HuH-7.5 (cell line): ENCODE data around the gene RNFT1.
A peak's percentile ranks its signal among the peaks of the same experiment; 100 is the strongest.
"Not testable (repeated sequence)": the region's sequence is repeated elsewhere in the genome, so short reads cannot be mapped to it uniquely, and the experiment has no call there.

ENCODE experiments used
- DNase-seq: peaks from one replicate; pipeline ENCODE4 v3.0.0; 2011; ENCODE audit warnings: low spot score

Gene RNFT1, protein sequence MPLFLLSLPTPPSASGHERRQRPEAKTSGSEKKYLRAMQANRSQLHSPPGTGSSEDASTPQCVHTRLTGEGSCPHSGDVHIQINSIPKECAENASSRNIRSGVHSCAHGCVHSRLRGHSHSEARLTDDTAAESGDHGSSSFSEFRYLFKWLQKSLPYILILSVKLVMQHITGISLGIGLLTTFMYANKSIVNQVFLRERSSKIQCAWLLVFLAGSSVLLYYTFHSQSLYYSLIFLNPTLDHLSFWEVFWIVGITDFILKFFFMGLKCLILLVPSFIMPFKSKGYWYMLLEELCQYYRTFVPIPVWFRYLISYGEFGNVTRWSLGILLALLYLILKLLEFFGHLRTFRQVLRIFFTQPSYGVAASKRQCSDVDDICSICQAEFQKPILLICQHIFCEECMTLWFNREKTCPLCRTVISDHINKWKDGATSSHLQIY

DNA sequence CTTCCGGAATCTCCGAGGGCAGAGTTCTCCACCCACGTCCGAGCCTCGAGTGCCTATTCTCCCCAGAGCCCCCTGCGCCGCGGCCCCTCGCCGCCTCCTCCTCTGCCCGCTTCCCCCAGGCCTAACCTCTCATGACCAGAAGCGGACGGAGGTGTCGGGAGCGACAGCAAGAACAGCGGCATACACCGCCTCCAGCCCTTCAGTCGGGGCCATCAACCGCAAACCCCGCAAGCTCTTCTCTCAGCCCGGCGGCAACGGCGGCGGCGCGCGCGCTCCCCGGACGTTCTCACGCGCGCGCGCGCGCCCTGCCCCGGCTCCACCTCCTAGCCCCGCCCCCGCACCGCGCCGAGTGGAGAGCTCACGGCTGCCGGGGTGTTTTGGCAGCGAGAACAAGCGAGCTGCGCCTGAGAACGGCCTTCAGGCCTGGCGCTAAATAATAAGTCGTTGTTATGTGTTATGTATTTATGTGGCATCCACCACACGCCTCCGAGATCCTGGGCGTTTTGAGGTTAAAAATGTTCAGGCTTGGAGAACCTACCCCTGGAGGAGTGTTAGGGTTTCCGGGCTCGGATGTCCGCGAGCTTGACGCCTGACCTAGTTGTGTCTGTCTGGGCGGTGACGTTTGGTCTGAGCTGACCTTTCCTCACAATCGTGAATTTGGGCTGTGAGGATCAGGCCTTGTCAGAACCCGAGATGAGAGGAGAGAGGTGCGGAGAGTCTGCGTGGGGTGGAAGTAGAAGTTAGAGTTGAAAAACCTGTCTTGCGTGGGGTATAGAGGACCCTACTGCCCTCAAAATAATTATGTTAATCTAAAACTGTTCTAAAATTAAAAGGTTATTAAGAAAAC lies at the start of gene RNFT1:
TSS of gene RNFT1 (minus strand) at position 259 of the 847 bp plus-strand sequence. CDS start at position 182, 77 bp downstream.
- DNase-seq = peak; percentile 99

DNA sequence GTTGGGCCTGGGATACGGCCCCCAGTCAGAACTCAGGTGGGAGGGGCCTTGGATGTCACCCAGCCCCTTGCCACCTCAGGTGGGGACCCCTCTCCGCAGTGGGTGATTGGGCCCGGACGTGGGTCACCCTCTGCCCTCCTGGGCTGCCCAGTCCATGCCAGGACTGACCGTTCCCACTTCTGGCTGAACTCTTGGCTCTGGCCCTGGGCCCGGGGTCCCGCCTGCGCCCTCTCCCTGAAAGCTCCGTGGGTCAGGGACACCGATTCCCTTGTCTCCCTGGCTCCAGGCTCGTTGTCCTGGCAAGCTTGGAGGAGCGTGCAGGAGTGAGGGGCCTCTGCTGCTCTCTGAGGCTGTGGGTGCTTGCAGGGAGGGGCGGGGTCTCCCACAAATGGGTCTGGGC lies 44.8 kb upstream of the RNFT1 start:
- not testable (repeated sequence) for DNase-seq

DNA sequence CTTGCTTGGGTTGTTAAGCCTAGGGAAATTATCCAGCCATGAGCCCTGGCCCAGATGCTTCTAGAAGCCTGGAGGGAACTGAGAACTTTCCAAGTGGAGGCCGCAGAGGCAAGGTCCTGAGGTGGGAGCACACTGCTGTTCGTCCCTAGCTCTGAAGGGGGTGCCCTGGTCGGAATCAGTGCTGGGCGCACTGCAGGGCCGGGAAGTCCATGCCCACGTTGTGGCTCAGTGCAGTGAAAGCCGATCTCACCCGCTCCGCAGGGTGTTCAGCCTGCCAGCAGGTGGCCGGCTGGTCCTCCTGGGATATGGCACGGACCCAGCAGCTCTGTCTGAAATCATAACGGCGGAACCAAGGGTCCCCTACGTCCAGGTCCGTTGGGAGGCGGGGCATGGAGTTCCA lies 43.8 kb upstream of the RNFT1 start:
- not testable (repeated sequence) for DNase-seq

DNA sequence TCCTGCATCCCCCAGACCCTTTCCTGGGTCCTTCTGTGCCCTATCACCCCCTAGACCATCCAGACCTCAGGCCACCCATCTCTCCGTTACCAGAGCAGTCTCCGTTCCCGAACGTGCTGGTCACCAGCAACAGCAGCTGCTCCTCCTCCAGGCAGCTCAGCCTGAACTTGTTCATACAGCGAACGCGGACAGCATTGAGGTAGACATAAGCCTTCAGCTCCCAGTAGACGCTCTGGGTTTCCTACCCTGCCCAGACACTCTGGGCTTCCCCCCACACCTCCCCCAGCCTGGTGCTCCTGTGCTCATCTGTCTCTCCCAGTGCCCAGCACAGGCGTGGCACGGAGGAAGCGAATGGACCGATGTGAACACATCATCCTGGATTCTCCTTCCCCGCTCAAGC lies 41.6 kb upstream of the RNFT1 start:
- no peak for DNase-seq

DNA sequence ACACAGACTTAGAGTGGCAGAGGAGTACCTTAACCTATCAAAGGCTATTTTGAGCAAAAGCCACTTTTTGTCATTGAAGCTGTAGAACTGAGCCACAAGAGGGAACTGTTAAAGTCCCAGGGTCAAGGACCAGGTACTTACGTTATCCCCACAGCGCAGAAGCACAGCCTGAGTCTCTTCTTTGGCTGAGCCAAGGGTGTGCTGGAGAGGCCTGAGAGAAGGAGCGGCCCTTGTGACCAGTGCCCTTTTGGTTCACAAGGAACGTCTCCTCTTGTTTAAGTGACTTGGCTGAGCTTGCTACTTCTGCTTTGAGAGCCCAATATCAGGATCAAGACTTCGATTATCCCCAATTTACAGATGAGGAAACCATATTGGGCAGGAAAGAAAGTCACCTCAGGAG lies 40.0 kb upstream of the RNFT1 start:
- DNase-seq = not testable (repeated sequence)

DNA sequence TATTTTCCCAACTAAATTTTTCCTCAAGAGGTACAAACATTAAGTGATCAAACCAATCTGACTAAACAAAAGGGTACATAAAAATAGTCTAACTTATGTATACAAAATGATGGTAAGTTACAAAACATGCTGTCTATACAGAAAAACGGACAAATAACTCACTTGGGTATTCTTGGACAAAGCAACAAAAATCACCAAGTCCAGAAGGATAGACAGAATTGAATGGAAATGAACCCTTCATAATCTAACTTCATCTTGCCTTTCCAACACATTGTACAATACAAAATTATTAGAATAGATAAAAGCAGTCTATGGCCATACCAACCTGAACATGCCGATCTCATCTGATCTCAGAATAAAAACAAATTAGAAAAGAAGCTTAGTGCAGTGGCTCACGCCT lies 37.9 kb upstream of the RNFT1 start:
- not testable (repeated sequence) for DNase-seq

DNA sequence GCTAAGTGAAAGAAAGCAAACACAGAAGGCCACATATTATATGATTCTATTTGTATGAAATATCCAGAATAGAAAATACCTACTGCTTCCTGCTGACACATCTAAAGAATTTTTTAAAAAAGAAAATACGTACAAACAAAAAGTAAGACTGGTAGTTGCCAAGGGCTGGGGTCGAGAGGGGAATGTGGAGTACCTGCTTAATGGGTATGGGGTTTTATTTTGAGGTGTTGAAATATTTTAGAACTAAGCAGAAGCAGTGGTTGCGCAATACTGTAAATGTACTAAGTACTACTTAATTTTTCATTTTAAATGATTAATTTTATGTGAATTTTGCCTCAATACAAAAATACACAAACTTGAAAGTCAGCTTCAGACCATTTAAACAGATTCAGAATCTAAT lies 32.1 kb upstream of the RNFT1 start:
- not testable (repeated sequence) for DNase-seq

DNA sequence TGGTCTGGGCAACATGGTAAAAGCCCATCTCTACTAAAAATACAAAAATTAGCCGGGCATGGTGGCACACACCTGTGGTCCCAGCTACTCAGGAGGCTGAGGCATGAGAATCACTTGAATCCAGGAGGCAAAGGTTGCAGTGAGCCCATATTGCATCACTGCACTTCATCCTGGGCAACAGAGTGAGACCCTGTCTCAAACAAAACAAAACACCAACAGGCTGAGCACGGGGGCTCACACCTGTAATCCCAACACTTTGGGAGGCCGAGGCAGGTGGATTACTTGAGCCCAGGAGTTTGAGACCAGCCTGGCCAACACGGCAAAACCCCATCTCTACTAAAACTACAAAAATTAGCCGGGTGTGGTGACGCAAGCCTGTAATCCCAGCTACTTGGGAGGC lies 10.6 kb upstream of the RNFT1 start:
- not testable (repeated sequence) for DNase-seq

DNA sequence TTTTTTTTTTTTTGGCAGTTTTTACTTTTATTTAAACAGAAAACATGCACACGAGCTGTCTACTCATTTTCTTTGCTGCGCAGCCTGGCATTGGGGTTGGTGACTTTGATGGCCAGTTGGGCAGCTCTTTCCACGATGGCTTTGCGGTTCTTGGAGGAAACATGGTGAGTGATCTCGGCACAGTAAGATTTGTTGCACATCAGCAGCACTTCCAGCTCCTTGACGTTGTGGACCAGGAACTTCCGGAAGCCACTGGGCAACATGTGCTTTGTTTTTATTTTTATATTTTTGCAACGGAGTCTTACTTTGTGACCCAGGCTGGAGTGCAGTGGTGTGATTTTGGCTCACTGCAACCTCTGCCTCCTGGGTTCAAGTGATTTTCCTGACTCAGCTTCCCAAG lies 8.9 kb upstream of the RNFT1 start:
- DNase-seq = not testable (repeated sequence)

DNA sequence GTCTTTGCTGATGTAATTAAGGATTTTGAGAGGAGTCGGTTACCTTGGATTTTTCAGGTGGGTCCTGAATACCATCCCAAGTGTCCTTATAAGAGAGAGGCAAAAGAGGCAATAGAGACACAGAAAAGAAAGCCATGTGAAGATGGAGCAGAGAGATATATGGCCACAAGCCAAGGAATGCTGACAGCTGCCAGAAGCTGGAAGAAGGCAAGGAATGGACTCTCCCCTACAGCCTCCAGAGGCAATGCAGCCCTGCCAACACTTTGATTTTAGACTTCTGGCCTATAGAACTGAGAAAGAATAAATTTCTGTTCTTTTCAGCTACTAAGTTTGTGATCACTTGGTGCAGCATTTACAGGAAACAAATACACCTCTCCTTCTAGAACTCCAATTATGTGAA lies 8.2 kb upstream of the RNFT1 start:
- no peak for DNase-seq

DNA sequence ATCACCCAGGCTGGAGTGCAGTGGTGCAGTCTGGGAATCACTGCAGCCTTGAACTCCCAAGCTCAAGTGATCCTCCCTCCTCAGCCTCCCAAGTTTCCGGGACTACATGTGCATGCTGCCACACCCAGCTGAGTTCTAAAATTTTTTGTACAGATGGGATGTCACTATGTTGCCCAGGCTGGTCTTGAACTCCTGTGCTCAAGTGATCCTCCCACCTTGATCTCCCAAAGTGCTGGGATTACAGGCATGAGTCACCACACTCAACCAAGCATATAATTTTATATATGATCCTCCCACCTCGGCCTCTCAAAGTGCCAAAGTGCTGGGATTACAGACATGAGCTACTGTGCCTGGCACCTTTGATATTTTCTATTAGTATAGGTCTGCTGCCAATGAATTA lies 7.2 kb upstream of the RNFT1 start:
- not testable (repeated sequence) for DNase-seq

DNA sequence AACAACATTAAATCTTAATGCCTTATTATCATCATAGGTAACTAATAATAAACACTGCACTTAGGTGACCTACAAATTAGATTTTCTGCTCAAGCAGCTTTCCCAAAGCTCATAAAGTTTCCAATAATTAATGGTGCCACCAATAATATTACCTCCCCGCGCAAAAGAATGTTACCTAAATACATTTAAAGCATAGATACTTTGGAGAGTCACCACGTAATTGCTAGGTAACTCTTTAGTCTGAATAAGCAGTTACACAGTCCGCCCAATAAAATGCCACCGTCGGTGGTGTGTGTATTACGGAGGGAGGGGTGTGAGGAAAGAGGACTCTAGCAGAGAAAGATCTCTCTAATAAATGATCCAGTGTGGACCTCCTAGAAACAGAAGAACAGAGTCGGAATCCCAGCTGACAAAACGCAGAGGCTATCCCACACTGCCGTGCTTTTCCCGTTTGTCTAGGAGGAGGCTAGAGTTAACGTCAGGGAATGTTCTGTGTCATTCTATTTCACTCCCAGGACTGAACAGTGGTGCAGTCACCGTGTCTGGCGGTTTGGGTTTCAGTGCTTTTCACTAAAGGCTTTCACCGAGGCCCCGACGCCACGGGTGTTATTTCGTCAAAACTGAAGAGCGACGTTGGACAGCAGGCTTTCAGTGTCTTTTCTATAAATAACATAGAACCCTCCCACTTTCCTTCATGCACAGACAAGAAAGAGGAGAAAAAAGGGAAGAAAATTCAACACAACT lies 630 bp downstream of the RNFT1 start:
- DNase-seq = peak; percentile 73

DNA sequence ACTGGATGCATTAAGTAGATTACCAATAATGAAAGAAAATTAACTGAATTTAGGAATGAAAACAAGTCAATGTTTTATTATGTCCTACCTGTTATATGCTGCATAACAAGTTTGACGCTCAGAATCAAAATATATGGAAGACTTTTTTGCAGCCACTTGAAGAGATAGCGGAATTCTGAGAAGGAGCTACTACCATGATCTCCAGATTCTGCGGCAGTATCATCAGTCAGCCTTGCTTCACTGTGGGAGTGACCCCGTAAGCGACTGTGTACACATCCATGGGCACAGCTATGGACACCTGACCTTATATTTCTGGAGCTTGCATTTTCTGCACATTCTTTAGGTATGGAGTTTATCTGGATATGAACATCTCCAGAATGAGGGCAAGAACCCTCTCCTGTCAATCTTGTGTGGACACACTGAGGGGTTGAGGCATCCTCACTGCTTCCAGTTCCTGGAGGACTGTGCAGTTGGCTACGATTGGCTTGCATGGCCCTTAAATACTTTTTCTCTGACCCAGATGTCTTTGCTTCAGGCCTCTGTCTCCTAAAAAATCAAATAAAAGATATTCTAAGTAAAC lies 1.7 kb downstream of the RNFT1 start:
- DNase-seq = no peak

DNA sequence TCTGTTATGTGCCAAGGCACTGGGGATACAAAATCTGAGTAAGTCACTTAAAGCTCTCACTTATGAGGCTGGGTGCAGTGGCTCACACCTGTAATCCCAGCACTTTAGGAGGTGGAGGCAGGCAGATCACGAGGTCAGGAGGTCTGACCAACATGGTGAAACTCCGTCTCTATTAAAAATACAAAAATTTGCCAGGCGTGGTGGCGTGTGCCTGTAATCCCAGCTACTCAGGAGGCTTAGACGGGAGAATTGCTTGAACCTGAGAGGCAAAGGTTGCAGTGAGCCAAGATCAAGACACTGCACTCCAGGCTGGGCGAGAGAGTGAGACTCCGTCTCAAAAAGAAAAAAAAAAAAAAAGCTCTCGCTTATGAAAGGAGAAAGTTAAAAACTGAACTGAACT lies 5.0 kb downstream of the RNFT1 start:
- not testable (repeated sequence) for DNase-seq

DNA sequence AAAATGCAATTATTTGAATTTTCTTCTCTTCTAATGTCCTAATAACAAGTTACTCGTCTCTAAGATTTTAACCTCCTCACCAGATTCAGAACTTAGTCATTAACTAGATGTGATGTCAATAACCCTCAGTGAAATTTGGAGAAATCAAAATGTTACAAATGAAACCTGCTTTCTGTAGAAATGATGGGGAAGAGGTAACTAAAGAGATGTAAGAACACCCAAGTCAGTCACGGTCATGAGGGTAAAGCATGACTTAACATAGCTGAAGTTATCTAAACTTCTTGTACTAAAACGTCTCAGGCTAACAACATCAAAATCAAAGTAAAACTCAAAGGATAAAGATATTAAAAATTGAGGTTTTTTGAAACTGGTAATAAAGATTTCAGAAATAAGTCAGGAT lies 9.7 kb downstream of the RNFT1 start:
- DNase-seq = no peak

DNA sequence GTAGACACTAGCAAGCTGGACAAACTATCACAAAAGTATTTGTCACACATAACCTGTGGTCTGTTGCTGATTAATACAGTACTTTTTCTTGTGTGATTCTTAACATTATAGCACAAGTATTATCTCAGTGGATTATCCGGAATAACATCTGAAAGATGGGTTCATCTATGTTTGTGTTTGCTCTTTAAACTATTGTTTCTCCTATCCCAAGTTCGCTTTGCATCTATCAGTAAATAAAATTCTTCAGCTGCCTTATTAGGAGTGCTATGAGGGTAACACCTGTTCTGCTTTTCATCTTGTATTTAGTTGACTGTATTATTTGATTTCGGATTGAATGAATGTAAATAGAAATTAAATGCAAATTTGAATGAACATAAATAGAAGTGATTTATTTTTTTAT lies 14.5 kb downstream of the RNFT1 start:
- DNase-seq = no peak

DNA sequence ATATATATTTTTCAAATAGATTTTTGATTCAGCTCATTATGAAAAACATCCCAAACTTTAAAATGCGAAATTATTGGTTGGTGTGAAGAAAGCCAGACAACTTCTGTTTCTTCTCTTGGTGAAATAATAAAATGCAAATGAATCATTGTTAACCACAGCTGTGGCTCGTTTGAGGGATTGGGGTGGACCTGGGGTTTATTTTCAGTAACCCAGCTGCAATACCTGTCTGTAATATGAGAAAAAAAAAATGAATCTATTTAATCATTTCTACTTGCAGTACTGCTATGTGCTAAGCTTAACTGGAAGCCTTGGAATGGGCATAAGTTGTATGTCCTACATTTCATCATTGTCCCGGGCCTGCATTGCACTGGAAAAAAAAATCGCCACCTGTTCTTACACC lies 17.2 kb downstream of the RNFT1 start:
- not testable (repeated sequence) for DNase-seq

DNA sequence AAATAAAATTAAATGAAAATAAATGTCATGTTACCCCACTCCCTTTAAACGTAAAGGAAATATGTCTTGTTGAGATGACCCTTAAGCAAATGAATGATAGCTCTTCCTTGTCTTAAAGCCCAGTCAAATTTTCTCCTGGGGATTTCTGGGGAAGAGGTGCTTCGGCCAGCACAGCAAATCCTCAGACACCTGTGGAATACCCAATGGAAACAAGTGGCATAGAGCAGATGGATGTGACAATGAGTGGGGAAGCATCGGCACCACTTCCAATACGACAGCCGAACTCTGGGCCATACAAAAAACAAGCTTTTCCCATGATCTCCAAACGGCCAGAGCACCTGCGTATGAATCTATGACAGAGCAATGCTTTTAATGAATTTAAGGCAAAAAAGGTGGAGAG lies 18.1 kb downstream of the RNFT1 start:
- not testable (repeated sequence) for DNase-seq

DNA sequence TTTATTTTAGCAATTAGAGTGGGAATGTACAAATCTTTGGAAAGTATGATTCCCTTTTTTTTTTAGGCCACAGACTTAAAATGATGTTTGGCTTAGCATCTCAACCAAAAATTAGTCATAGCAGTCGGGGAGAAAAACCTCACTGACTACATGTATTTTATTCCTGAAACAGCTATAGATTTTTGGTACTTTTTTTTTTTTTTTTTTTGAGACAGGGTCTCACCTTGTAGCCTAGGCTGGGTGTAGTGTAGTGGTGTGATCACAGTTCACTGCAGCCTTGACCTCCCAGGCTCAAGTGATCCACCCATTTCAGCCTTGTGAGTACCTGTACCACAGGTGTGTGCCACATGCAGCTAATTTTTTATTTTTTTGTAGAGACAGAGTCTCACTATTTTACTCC lies 23.4 kb downstream of the RNFT1 start:
- DNase-seq = no peak

DNA sequence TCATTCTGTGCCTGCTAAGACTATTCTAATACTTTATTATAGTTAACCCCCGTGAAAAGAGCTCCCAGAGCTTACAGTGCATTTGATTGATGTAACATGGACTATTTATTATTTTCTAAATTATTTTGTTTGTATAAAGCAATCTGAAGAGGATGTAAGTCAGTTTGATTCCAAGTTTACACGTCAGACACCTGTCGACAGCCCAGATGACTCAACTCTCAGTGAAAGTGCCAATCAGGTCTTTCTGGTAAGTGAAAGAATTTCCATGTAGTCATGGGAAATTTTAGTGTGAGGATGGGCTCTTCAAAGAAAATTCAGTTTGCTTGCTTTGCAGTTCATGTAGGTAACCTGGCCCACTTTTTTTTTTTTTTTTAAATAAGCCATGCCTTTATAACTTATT lies 23.8 kb downstream of the RNFT1 start:
- DNase-seq = not testable (repeated sequence)

DNA sequence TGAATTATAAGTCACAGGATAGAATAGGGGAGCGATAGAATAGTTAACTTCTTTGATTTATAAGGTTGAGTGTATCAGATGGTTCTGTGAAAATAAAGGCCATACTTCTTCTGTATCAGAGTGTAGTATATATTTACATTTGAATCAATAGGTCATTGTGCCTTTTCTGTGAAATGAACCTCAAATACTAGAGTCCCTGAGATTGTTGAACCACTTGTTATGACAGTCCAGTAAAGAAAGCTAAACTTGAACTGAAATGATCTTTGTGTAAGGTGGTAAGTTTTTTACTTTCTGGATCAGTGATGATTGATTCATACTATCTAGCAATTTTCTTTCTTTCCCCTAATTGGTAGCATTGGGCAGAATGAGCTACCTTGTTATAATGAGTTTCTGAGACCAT lies 31.2 kb downstream of the RNFT1 start:
- DNase-seq = not testable (repeated sequence)

DNA sequence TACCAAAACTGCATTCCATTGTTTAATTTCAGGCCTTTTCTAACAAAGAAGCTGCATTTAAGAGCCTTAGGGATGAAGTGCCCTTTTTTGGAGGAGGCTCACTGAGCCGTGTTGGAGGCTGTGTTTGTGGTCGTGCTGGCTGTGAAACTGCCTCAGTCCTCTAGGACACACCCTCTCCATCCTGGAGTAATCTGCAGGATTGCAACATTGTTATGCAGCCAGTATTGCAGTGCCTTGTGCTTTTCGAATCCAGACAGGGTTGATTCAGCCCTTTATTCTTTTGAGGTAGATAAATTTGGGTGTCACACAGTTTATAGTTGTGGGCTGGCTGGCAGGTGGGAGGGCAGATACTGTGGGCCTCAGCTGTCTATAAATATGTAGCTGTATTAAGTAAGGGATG lies 33.8 kb downstream of the RNFT1 start:
- DNase-seq = not testable (repeated sequence)
